GM12878 (cell line): ENCODE measurements around the gene ZDHHC17. TPM values are rescaled to one million over a fixed set of nuclear protein-coding genes. Genes with fewer than 3 reads are reported as not detected.

Experiments
- ATAC-seq: fragments of 200-7000 bp; cut with Tn5 transposase; 3 replicates; pipeline ENCODE4 v1.9.1; 2020; ENCODE audit warnings: mild to moderate bottlenecking, moderate library complexity
- BruUV-seq: library from RNA; stranded (reverse); fragments of 400-500 nt; replicated peaks from 2 replicates; lab custom pipeline; 2021; lab: Mats Ljungman, UMichigan
- CTCF ChIA-PET: fragments of 300-600 bp; sonication (Branson Sonifier 250); formaldehyde crosslinking; extraction: SDS; loops from one replicate; lab custom pipeline; 2021; ENCODE audit warnings: inconsistent platforms; lab: Yijun Ruan, JAX
- POLR2A ChIA-PET: fragments of 350-600 bp; formaldehyde crosslinking; extraction: SDS; loops from one replicate; lab custom pipeline; 2021; ENCODE audit warnings: inconsistent platforms; lab: Charles Lee
- RAD21 ChIA-PET: fragments of 300-600 bp; sonication (Branson Sonifier 250); formaldehyde crosslinking; loops from one replicate; lab custom pipeline; 2023; ENCODE audit warnings: antibody characterized with exemption; ENCODE audit not compliant: unreplicated experiment; lab: Charles Lee
- SMC1A ChIA-PET: fragments of 300-600 bp; sonication (Branson Sonifier 250); formaldehyde crosslinking; loops from one replicate; lab custom pipeline; 2023; ENCODE audit not compliant: unreplicated experiment, uncharacterized antibody; lab: Charles Lee
- DNase-seq: peaks from one replicate; pipeline ENCODE4 v3.0.0-alpha.2; 2011; ENCODE audit warnings: low read depth, low spot score
- FAIRE-seq: peaks from 3 replicates; lab custom pipeline; 2011; peaks lifted over from hg19 to GRCh38; lab: Jason Lieb, UNC
- H2AFZ ChIP-seq: 2 replicates; pipeline ENCODE4 v1.6.0; 2011; ENCODE audit warnings: low read depth, low read length, control low read depth; ENCODE audit not compliant: control insufficient read depth
- H3K27ac ChIP-seq: 2 replicates; pipeline ENCODE4 v1.5.1; 2011; ENCODE audit warnings: control low read depth; ENCODE audit not compliant: control insufficient read depth, insufficient read depth
- H3K27me3 ChIP-seq, 2 experiments: replicated peaks in 1 of 2; 2 replicates each; pipeline versions ENCODE4 v1.6.0 to v1.6.1; 2011; ENCODE audit warnings: low read length in 1 of 2; ENCODE audit not compliant: control insufficient read depth in 2 of 2, insufficient read depth in 2 of 2
- H3K36me3 ChIP-seq, 2 experiments: 2 replicates each; pipeline ENCODE4 v1.5.1; 2011; ENCODE audit warnings: low read length in 1 of 2; ENCODE audit not compliant: control insufficient read depth in 2 of 2, insufficient read depth in 2 of 2
- H3K4me1 ChIP-seq: 2 replicates; pipeline ENCODE4 v1.6.1; 2011; ENCODE audit warnings: mild to moderate bottlenecking, low read length, moderate library complexity, mixed read lengths; ENCODE audit not compliant: control insufficient read depth, insufficient read depth
- H3K4me2 ChIP-seq: 2 replicates; pipeline ENCODE4 v1.6.0; 2011; ENCODE audit warnings: control low read depth; ENCODE audit not compliant: control insufficient read depth, insufficient read depth
- H3K4me3 ChIP-seq: fragments of 200-600 bp; sonication (generic); 2 replicates; pipeline ENCODE4 v1.5.1; 2016
- H3K79me2 ChIP-seq: 2 replicates; pipeline ENCODE4 v1.6.0; 2011; ENCODE audit warnings: low read length; ENCODE audit not compliant: control insufficient read depth, insufficient read depth
- H3K9ac ChIP-seq: 2 replicates; pipeline ENCODE4 v1.8.0; 2011; ENCODE audit warnings: low read length, control low read depth, mixed read lengths; ENCODE audit not compliant: control insufficient read depth, insufficient read depth
- H3K9me3 ChIP-seq: replicated peaks from 3 replicates; pipeline ENCODE4 v1.5.1; 2011; ENCODE audit warnings: mild to moderate bottlenecking, low read length; ENCODE audit not compliant: control insufficient read depth, insufficient read depth
- H4K20me1 ChIP-seq: 2 replicates; pipeline ENCODE4 v1.6.0; 2011; ENCODE audit not compliant: control insufficient read depth, insufficient read depth
- CBX5 ChIP-seq: sonication (generic); IDR thresholded peaks from 2 replicates; pipeline ENCODE4 v1.6.1; 2016; ENCODE audit warnings: low read depth, moderate library complexity, mild to moderate bottlenecking, inconsistent platforms
- CREB1 ChIP-seq: IDR thresholded peaks from 2 replicates; pipeline ENCODE4 v1.6.1; 2012; ENCODE audit warnings: low read depth, mild to moderate bottlenecking, inconsistent platforms
- EZH2 ChIP-seq: IDR thresholded peaks from 2 replicates; pipeline ENCODE4 v1.6.1; 2012; ENCODE audit warnings: low read depth, mild to moderate bottlenecking, control low read depth, inconsistent platforms, low read length, borderline replicate concordance; ENCODE audit not compliant: control insufficient read depth
- HDGF ChIP-seq: fragments of 450-650 bp; IDR thresholded peaks from 2 replicates; pipeline ENCODE4 v1.6.1; 2016; ENCODE audit warnings: antibody characterized with exemption
- IRF4 ChIP-seq: IDR thresholded peaks from 2 replicates; pipeline ENCODE4 v1.6.1; 2011; ENCODE audit warnings: low read depth, low read length
- WGBS: methylation state at CpG from one replicate; pipeline ENCODE4 v1.1.6; 2016; ENCODE audit warnings: low lambda C conversion rate; ENCODE audit not compliant: insufficient replicate concordance, insufficient coverage; ENCODE audit errors: missing lambda C conversion rate; 5-methylcytosine and 5-hydroxymethylcytosine counted together
- in situ Hi-C: fragments of 300-500 bp; cut with MboI; formaldehyde crosslinking; loops from 9 replicates; pipeline ENCODE4 v1.14.3; 2018; ENCODE audit warnings: mixed read lengths
- intact Hi-C: fragments of 100-400 bp; cut with micrococcal nuclease; formaldehyde crosslinking; loops from one replicate; pipeline ENCODE4 v1.14.2; 2022; ENCODE audit not compliant: unreplicated experiment
- polyA plus RNA-seq, 11 experiments: library from polyadenylated mRNA; depleted of rRNA in 4 of 11; unstranded in 6 of 11; stranded (reverse) in 5 of 11; fragments of >200 nt; fragmentation: Nextera tagmentation in 4 of 11; fragmentation: Illumina TruSeq in 1 of 11; extraction: Ambion mirVana in 4 of 11; extraction: Trizol in 1 of 11; gene quantifications; 1 replicate in 1 of 11; 2 replicates in 10 of 11; pipeline versions ENCODE4 v1.2.1 to v1.2.3, GENCODE V29; 2011 to 2016; ENCODE audit warnings: inconsistent platforms in 2 of 11, missing spikeins in 2 of 11, low read depth in 1 of 11
- total RNA-seq, 4 experiments: library from RNA; depleted of rRNA in 3 of 4; stranded (reverse); fragments of >200 nt in 3 of 4; fragmentation: Illumina TruSeq in 1 of 4; extraction: Trizol in 1 of 4; gene quantifications; 2 replicates each; pipeline versions ENCODE4 v1.2.1 to v1.2.3, GENCODE V29; 2013 to 2021
- TF ChIP-seq, protein P1 (sequence below): IDR thresholded peaks from 2 replicates; pipeline ENCODE4 v1.6.1; 2012; ENCODE audit warnings: mild to moderate bottlenecking, low read depth, low read length

The ZDHHC17 gene
- total and polyA plus RNA-seq, 10 of the 15 experiments (the other 5 are each of a cell fraction or from before 2014, with no cell fraction given), result 4.3 to 50.0 (median 19.3) TPM

DNA sequence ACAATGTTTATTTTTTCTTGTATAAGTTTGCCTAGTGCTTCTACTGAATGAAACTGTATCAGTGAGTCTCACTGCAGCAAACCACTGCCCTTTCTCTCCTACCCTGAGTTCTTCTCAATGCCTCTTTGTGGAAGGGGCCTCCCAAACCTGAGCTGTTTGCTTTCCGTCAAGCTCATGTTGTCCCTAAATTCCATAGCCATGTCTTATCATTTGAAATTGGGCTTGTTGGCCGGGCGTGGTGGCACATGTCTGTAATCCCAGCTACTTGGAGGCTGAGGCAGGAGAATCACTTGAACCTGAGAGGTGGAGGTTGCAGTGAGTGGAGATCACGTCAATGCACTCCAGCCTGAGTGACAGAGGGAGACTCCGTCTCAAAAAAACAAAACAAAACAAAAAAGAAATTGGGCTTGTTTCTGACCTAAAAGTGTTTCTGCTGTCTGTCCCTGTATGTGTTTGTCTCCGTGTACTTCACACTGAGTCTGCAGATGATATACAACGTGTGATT lies 116.7 kb downstream of the ZDHHC17 start:
- no peak overlapping the region for H3K4me2 ChIP-seq
- ChIA-PET CTCF (interaction anchor here (1.0 kb wide), 1 partner anchor 10 kb away, joined by 6 read pairs; no protein-coding TSS in a partner anchor), RAD21 (no interaction called here), SMC1A (interaction anchor here (0.8 to 1.4 kb wide), 3 partner anchors 9 to 131 kb away, joined by 3 to 4 read pairs (median 3); no protein-coding TSS in a partner anchor), POLR2A (no interaction called here)
- no peak for DNase-seq
- no peak overlapping the region for H3K9ac ChIP-seq
- no peaks in the 10 kb centered on the region for H4K20me1 ChIP-seq
- in situ Hi-C loops, result no loop called here
- no peaks in the 10 kb centered on the region for H3K79me2 ChIP-seq
- ATAC-seq, result no peak
- no peak overlapping the region for H2AFZ ChIP-seq
- no TSS peak for BruUV-seq
- H3K27ac ChIP-seq, result no peak overlapping the region
- 58% methylated on average over 7 of the region's 7 CpGs for WGBS
- no peak for TF ChIP-seq CBX5
- no peak for TF ChIP-seq EZH2
- TF ChIP-seq IRF4, result no peak
- no peak for TF ChIP-seq CREB1
- TF ChIP-seq HDGF, result no peak
- TF ChIP-seq, all 136 proteins: peak for 0
- Histone ChIP-seq H3K4me3 (no peak overlapping the region), H3K27me3 (peaks cover 0 to 7% of the 10 kb centered on the region in 2 experiments; a peak in 2 of 4 replicates), H3K4me1 (peaks cover 3% of the 10 kb centered on the region; the same call in 1 of the 2 replicates), H3K9me3 (no peaks in the 10 kb centered on the region), H3K36me3 (no peaks in the 10 kb centered on the region)
- no peak for FAIRE-seq
- intact Hi-C loops, result no loop called here

GRCh38 chr12:76881142-76881541 lies 117.2 kb downstream of the ZDHHC17 start:
- ChIA-PET SMC1A (interaction anchor here (0.8 to 1.4 kb wide), 2 partner anchors 9 to 130 kb away, joined by 3 read pairs; no protein-coding TSS in a partner anchor), POLR2A (no interaction called here), CTCF (interaction anchor here (1.0 kb wide), 1 partner anchor 10 kb away, joined by 6 read pairs; no protein-coding TSS in a partner anchor), RAD21 (no interaction called here)
- Histone ChIP-seq H3K4me3 (no peak overlapping the region), H3K9me3 (no peaks in the 10 kb centered on the region), H4K20me1 (no peaks in the 10 kb centered on the region), H3K27me3 (peaks cover 0 to 7% of the 10 kb centered on the region in 2 experiments; a peak in 2 of 4 replicates), H3K9ac (no peak overlapping the region), H3K27ac (no peak overlapping the region), H3K4me2 (no peak overlapping the region), H2AFZ (no peak overlapping the region), H3K79me2 (no peaks in the 10 kb centered on the region), H3K36me3 (no peaks in the 10 kb centered on the region), H3K4me1 (peaks cover 3% of the 10 kb centered on the region; the same call in 1 of the 2 replicates)
- ATAC-seq (no peak), DNase-seq (no peak), FAIRE-seq (no peak)
- TF ChIP-seq, protein P1, sequence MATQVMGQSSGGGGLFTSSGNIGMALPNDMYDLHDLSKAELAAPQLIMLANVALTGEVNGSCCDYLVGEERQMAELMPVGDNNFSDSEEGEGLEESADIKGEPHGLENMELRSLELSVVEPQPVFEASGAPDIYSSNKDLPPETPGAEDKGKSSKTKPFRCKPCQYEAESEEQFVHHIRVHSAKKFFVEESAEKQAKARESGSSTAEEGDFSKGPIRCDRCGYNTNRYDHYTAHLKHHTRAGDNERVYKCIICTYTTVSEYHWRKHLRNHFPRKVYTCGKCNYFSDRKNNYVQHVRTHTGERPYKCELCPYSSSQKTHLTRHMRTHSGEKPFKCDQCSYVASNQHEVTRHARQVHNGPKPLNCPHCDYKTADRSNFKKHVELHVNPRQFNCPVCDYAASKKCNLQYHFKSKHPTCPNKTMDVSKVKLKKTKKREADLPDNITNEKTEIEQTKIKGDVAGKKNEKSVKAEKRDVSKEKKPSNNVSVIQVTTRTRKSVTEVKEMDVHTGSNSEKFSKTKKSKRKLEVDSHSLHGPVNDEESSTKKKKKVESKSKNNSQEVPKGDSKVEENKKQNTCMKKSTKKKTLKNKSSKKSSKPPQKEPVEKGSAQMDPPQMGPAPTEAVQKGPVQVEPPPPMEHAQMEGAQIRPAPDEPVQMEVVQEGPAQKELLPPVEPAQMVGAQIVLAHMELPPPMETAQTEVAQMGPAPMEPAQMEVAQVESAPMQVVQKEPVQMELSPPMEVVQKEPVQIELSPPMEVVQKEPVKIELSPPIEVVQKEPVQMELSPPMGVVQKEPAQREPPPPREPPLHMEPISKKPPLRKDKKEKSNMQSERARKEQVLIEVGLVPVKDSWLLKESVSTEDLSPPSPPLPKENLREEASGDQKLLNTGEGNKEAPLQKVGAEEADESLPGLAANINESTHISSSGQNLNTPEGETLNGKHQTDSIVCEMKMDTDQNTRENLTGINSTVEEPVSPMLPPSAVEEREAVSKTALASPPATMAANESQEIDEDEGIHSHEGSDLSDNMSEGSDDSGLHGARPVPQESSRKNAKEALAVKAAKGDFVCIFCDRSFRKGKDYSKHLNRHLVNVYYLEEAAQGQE, result no peak
- intact Hi-C loops, result no loop called here
- in situ Hi-C loops, result no loop called here
- no TSS peak for BruUV-seq
